Measurements from ENCODE around the gene AEBP2.
"Not testable (repeated sequence)": the region's sequence is repeated elsewhere in the genome, so short reads cannot be mapped to it uniquely, and the experiment has no call there.

Gene AEBP2

DNA sequence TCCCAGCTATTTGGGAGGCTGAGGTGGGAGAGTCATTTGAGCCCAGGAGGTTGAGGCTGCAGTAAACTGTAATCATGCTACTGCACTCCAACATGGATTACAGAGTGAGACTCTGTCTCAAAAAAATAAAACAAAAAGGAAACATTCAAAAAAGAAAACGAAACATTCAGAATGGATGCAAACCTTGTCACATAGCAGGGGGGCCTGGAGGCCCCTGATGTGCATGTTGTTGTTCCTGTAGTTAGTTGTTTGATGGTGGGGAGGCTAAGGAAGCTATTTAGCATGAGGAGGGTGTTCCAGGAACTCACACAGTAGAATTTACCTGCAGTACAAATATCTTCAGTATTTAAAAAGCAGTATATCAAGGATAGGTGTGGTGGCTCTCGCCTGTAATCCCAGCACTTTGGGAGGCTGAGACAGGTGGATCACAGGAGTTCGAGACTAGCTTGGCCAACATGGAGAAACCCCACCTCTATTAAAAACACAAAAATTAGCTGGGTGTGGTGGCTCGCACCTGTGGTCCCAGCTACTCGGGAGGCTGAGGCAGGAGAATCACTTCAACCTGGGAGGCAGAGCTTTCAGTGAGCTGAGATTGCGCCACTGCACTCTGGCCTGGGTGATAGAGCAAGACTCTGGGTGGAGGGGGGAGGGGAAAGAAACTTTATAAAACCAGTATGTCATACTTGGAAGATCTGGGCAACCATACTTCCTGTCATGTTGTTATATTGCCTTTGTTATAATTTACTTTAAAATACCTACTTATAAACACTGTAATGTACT lies 17.6 kb upstream of the AEBP2 start:
- DNase-seq = no peak

DNA sequence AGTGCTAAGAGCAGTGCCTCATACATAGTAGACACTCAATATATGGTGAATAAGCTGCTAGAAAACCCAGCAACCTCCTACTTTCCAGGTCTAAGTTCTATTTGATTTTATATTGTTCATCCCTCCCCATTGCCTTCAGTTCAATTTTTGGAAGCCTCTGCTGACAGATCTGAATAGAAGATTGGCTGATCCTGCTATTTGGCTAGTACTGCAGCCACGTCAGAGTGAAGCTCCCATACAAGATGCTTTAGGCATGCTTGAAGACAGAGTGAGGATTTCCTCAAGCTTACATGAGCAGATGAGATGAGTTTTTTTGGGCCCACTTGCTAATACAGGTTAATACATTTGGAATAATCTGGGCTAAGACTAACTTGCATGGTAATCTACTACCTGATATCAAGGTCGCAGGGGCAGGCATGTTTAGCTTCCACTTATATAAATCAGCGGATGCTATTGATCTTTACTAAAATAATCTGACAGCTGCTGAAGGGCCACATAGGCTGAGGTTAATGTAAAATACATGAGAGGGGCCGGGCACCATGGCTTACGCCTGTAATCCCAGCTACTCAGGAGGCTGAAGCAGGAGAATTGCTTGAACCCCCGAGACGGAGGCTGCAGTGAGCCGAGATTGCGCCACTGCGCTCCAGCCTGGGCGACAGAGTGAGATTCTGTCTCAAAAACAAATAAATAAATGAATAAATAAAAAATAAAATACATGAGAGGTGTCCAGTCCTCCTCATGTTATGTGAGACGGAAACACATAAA lies 15.9 kb upstream of the AEBP2 start:
- no peak for DNase-seq

DNA sequence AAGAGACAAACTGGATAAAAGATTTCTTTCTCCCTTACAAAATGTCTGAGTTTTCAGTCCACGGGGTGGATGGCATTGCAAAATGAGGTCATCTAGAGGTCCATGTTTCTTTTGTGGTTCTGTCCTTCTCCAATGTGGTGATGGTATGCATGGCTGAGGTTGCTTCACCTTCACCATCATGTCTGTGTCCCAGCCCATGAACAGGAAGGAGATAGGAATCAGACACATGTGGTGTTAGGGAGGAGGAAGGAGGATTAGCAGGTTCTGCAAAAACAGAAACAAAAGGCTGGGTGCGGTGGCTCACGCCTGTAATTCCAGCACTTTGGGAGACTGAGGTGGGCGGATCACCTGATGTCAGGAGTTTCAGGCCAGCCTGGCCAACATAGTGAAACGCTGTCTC lies 11.0 kb upstream of the AEBP2 start:
- no peak for DNase-seq

DNA sequence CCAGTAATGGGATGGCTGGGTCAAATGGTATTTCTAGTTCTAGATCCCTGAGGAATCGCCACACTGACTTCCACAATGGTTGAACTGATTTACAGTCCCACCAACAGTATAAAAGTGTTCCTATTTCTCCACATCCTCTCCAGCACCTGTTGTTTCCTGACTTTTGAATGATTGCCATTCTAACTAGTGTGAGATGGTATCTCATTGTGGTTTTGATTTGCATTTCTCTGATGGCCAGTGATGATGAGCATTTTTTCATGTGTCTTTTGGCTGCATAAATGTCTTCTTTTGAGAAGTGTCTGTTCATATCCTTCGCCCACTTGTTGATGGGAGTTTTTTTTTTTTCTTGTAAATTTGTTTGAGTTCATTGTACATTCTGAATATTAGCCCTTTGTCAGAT lies 9.8 kb upstream of the AEBP2 start:
- DNase-seq = not testable (repeated sequence)

DNA sequence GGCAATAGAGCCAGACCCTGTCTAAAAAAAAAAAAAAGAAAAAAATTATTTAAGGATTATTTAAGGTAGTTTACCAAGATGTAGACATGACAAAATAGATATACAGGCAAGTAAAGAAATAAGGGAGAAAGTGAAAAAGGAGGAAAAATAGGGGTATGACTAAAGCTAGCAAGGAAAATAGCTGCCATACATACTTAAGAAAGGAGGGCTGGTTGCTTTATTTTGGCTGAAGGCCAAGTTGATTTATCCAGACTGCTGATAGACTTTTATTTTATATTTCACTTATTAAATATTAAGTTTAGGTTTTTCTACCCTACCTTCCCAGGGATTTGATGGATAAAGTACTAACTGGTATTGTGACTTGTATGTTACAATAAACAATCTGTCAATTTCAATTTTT lies 8.3 kb upstream of the AEBP2 start:
- DNase-seq = no peak

DNA sequence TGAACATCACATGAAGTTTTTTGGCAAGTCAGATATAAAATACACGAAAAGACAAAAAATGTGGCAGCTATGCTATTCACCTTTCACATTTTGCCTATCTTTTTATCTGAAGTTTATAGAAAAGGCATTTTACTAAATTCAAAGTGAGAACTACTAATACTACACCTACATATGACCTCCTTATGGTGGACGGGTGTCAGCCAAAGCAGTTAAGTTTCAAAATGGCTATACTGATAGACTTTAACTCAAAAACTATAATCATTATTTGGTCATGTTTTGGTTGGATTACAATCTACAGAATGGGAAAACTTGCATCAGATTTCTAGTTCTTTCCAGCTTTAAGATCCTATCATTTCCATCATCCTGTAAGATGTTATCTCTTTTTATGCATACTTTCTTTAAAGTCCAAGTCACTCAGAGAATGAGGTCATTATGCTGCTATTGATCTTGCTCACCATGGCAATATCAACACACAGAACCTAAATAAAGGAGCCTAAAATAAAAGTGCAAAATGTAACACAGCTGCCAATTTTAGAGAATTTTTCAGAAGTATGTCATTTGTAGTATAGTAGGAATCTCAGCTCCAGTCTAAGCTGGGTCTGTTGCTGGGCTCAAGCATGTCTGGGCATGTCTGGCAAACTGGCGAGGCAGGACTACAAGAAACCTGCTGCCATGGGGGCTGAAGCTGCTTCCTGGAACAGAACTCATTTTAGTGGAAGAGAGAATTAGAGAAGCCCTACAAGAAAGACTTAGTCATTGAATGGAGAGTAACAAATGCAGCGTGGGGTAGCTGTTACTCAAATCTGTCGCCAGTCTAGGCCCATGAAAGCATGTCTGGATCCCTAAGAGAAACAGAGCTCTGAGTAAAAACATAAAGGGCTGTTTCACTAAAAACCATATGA lies 7.6 kb upstream of the AEBP2 start:
- DNase-seq = no peak

DNA sequence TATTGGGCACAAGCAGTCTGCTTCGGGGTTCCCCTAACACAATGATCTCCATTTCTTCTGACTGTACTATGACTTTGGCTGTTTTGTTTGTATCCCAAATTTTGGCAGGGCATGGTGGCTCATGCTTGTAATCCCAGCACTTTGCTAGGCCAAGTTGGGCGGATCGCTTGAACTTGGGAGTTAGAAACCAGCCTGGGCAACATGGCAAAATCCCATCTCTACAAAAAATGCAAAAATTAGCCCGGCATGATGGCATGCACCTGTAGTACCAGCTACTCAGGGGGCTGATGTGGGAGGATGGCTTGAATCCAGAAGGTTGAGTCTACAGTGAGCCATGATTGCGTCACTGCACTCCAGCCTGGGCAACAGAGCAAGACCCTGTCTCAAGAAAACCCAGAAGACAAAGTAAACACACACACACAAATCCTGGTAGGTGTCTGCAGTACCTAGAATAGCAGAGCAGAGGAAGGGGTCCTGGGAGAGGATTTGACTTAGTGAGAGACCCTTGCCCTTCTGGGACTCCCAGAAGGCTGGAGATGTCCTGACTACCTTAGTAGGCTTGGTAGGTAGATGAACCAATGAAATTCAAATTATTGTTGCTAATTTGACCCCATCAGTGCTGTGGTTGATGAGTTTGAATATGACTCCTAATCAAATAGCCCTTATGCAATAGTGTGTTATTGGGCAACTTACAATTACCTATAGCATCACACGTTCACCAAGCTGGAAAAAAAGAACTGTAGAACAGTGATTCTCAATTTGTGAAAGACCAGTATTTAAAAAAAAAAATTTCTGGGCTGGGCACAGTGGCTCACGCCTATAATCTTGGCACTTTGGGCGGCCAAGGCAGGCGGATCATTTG lies 6.8 kb upstream of the AEBP2 start:
- DNase-seq = no peak

DNA sequence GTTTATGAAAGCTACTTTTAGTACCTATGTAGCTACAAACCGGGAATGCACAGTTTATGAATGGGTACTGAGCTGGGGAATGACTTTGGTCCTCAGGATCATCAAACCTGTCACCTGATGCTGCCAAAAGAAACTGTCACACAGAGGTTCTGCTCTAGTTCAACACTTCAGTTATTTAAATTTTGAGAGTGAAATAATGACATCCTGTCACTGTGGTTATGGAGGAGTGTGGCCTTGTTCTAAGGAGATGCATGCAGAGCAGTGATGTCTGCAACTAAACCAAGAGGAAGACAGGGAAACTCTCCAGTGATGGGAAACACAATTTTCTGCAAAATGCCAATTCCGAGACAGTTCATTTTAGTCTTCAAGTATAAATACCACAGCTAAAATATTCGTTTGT lies 4.8 kb upstream of the AEBP2 start:
- no peak for DNase-seq

DNA sequence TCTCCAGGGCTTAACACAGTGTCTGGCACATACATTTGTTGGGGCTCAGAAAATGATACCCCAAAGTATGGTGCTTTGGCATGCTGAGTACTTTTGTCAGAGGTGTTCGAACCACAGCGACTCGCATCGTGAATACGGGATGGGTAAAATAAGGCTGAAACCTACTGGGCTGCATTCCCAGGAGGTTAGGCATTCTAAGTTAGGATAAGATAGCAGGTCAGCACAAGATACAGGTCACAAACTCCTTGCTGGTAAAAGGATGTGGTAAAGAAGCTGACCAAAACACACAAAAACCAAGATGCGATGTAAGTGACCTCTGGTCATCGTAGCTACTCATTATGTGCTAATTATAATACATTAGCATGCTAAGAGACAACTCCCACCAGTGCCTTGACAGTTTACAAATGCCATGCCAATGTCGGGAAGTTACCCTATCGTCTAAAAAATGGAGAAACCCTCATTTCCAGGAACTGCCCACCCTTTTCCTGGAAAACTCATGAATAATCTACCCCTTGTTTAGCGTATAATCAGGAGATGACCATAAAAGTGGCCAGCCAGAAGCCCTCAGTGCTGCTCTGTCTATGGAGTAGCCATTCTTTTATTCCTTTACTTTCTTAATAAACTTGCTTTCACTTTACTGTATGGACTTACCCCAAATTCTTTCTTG lies 3.3 kb upstream of the AEBP2 start:
- DNase-seq = no peak

DNA sequence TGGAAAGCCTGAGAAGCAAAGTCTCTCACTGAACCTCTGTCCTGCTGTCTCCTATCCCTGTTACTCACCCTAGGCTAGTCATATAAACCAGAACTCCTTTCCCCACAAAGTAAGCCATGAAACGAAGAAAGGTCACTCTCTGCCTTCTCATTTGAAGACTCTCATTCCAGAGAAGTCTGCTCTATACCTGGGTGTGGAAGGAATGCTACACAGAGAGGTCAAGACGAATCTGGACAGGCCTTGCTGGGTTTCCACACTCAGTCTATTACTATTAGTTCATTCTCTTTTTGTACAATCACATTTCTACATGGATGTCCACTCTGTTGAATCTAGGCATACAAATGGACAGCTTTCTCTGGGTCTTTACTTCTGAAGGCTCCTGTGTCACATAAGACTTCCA lies 2.4 kb upstream of the AEBP2 start:
- DNase-seq = no peak

DNA sequence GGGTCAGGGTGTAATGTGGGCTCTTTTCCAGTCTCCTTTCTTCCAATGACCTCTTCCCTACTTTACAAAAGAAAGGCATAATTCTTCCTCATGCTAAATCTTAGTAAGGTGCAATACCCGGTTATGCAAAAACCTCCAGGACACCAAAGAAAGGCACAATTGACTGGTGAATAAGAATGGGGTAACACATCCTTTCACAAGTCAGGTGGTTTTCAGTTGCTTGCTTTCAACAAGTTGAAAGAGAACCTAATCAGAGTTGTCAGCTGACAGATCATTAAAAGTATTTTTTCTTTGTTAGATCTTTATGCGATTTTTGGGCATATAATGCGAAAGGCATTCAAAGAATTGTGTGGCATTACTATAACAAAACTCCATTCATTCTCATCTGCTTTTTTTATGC lies 1.3 kb upstream of the AEBP2 start:
- no peak for DNase-seq

DNA sequence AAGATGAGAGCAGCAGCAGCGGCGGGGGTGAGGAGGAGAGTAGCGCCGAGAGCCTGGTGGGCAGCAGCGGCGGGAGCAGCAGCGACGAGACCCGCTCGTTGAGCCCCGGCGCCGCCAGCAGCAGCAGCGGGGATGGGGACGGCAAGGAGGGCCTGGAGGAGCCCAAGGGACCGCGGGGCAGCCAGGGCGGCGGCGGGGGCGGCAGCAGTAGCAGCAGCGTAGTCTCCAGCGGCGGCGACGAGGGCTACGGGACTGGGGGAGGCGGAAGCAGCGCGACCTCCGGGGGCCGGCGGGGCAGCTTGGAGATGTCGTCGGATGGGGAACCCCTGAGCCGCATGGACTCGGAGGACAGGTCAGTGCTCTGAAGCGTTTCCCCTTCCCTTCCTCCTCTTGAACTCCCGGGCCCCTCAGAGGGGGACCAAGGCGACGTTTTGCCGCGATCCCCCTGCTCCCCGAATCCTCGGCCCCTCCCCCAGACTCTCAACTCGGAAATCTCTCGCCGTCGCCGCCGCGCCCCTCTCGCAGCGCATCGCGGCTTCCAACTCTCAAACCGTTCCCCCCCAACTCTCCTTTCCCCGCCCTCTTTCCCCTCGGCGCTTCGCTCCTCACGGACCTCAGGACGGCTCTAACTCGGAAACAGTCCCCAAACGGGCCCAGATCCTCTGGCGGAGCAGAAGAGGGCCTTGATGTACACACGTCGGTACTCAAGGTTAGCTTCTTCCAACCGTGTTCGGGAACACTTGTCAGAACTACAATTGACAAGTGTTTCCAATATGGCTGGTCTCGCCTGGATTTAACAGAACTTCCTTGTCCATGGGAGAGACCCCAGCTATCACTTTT lies 947 bp downstream of the AEBP2 start:
- peak; percentile 74 for DNase-seq

DNA sequence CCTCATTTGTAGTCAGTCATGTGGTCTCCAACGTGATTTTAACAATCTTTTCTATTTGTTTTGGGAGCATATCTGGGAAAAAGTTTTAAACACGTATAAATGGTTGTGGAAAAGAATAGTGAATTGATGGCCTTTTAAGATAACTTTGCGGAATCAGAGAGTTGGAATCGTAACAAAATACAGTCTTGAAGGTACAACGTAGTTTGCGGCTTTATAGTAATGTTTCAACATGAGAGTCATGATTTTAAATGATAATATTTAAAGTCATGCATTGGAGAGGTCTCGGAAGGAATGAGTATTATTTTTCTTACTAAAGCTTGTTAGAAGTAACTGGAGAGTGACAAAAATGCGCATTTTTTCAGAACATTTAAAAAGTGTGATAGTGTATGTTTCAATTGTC lies 1.6 kb downstream of the AEBP2 start:
- no peak for DNase-seq

DNA sequence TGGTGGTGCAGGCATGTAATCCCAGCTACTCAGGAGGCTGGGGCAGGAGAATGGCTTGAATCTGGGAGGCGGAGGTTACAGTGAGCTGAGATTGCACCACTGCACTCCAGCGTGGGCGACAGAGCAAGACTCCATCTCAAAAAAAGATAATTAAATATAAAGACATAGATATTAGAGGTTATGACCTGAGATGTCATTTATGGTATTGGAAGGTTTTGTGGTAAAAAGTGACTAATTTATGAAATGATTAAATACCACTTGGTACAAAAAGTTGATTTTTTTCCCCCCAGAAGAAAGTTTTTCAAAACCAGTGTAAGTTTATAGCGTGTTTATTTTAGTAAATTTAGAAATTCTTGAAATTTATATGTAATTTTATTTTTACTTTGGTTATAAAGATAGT lies 4.3 kb downstream of the AEBP2 start:
- no peak for DNase-seq

DNA sequence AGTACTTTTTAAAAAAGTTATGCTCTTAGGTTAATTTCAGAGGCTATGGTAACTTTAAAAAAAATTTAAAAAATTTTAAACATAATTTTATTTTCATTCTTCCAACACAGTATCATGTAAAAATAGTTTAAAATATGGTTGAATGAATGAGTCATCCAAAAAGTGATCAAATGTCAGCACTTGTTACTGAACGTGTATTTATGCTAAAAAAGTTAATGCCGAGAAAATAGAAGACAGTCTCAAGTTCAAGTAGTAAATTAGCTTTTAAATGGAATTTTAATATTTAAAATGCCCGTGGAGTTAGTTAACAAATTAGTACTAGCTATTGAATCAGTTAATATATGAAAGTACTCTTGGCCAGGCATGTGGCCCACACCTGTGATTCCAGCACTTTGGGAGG lies 4.8 kb downstream of the AEBP2 start:
- DNase-seq = no peak

DNA sequence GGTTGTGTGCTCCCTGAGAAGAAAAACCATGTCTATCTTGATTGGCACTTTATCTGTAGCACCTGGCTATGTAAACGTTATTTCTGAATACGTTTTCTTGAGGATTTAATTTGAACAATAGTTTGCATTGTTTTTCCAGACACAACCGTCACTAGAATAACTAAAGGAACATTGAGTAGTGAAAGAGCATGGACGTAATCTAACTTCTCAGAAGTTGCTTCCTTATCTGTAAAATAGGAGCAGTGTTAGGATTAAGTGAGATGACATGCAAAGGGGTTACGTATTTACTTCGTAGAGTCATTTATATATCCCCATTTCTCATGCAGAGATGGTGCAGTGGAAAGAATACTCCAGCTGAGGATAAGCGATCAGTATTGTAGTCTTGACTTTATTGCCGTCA lies 8.1 kb downstream of the AEBP2 start:
- no peak for DNase-seq

DNA sequence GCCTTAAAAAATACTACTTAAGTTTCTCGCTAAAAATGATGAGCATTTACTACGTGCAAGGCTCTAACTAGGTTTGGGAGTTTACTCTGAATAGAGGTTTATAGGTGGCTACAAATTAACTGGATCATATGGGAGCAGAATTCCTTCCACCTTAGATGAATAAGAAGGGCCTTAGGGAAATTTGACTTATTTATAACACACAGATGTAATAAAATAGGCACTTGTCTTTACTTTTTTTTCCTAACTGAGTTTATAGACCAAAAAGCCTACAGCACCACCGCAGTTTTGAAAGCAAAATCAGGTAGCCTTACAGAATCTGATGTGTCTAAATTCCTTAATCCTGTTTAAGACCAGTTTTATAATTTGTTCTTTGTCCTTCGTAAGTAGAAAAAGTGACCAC lies 10.5 kb downstream of the AEBP2 start:
- no peak for DNase-seq

DNA sequence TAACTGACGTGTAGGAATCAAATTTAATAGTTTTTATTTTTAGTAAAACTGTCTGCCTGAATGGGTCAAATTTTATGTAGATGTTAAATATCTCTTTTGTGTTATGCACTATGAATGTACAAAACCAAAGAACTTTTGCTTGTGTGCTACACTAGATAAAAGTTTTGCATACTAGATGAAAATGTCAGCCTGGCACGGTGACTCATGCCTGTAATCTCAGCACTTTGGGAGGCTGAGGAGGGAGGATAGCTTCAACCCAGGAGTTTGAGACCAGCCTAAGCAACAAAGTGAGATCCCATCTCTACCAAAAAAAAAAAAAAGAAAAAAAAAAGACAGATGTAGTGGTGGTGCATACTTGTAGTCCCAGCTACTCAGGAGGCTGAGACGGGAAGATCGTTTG lies 11.1 kb downstream of the AEBP2 start:
- no peak for DNase-seq

DNA sequence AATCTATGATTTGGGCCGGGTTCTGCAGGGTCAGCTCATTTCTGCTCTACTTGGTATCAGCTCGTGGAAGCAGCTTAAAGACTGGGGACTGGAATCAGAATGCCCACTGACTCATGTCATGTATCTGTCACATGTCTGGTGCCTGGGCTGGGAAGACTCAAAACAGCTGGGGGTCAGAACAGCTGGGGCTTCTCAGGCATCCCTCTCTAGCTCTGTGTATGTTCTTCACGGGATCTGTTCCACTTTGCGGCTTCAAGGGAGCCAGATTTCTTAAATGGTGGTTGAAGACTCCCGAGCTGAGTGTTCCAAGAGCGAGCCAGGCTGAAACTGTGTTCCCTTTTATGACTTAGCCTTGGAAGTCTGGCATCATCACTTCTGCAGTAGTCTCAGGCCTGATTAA lies 11.9 kb downstream of the AEBP2 start:
- DNase-seq = peak; percentile 26

DNA sequence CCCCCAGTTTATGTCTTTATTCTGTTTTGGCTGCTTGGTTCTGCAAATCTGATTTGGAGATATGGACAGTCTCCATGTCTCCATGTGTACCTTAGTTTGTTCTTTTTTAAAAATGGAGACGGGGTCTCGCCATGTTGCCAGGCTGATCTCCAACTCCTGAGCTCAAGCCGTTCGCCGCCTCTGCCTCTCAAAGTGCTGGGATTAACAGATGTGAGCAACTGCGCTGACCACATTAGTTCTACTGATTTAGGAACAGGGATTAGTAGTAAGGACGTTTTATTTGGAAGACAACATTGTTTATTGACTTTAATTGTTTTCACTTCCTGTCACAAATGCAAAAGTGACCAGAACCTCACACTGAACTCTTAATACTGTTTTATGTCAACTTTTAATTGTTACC lies 14.7 kb downstream of the AEBP2 start:
- peak; percentile 90 for DNase-seq

DNA sequence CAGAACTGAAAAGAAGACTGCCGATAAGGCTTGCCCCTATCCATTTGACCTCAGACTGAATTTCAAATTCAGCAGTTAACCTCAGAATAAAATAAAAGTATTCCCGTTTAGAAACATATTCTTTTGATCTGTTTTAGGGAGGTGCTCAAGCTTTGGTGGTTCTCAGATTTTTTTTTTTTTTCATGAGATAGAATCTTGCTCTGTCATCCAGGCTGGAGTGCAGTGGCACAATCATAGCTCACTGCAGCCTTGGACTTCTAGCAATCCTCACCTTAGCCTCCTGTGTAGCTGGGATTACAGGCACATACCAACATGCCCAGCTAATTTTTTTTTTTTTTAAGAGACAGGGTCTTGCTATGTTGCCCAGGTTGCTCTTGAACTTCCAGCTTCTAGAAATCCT lies 15.5 kb downstream of the AEBP2 start:
- no peak for DNase-seq
